Breast epithelium (tissue), 4 donors: Measurements from ENCODE around the gene POLD4. TPM values are rescaled to one million over a fixed set of nuclear protein-coding genes. Genes with fewer than 3 reads are reported as not detected.

ENCODE experiments used
- DNase-seq, 2 donors: peaks; one replicate each; pipeline ENCODE4 v3.0.0-alpha.2; 2019; ENCODE audit warnings: low spot score in 2 of 2
- H3K27ac ChIP-seq, 2 donors: fragments of 200-600 bp; sonication (generic) in 1 of 2; one replicate each; pipeline ENCODE4 v1.5.1; 2016 to 2019; ENCODE audit warnings: mild to moderate bottlenecking in 1 of 2
- H3K27me3 ChIP-seq, 2 donors: fragments of 200-600 bp; sonication (generic) in 1 of 2; one replicate each; pipeline versions ENCODE4 v1.5.1 to v1.6.0; 2017 to 2019; ENCODE audit warnings: control low read depth in 1 of 2, mild to moderate bottlenecking in 1 of 2
- H3K36me3 ChIP-seq: fragments of 200-600 bp; one replicate; pipeline ENCODE4 v1.5.1; 2019
- H3K4me1 ChIP-seq, 2 donors: fragments of 200-600 bp; sonication (generic); one replicate each; pipeline ENCODE4 v1.5.1; 2016 to 2019; ENCODE audit warnings: control low read depth in 1 of 2
- H3K4me3 ChIP-seq, 3 donors: fragments of 200-600 bp; sonication (generic); 1 replicate in 2 of 3; 2 replicates in 1 of 3; pipeline ENCODE4 v1.5.1; 2016 to 2019; ENCODE audit warnings: mild to moderate bottlenecking in 3 of 3, moderate library complexity in 2 of 3
- H3K9me3 ChIP-seq, 2 donors: fragments of 200-600 bp; sonication (generic) in 1 of 2; one replicate each; pipeline ENCODE4 v1.5.1; 2016 to 2019; ENCODE audit warnings: control low read depth in 1 of 2
- POLR2A ChIP-seq: fragments of 450-650 bp; IDR thresholded peaks from one replicate; pipeline ENCODE4 v1.6.1; 2016; ENCODE audit warnings: antibody characterized with exemption, mild to moderate bottlenecking, moderate library complexity
- POLR2AphosphoS5 ChIP-seq, 3 donors: sonication (generic); formaldehyde crosslinking; IDR thresholded peaks; one replicate each; pipeline ENCODE4 v1.6.1; 2017; ENCODE audit warnings: antibody characterized with exemption in 3 of 3
- intact Hi-C: fragments of 100-400 bp; cut with DNase I; formaldehyde crosslinking; loops from one replicate; pipeline ENCODE4 v1.15.1; 2023; ENCODE audit warnings: low total_unique reads
- total RNA-seq, 3 donors: library from RNA; depleted of rRNA; stranded (reverse); fragments of >200 nt; gene quantifications; one replicate each; pipeline ENCODE4 v1.1.0, GENCODE V29; 2016
- TF ChIP-seq, protein P1 (sequence below), 3 donors: fragments of 450-650 bp; IDR thresholded peaks; one replicate each; pipeline ENCODE4 v1.5.1; 2016 to 2017; ENCODE audit warnings: antibody characterized with exemption in 3 of 3, mild to moderate bottlenecking in 3 of 3, moderate library complexity in 3 of 3

The POLD4 gene
- total RNA-seq, 3 donors from 2014 or later = 48.7 to 91.5 (median 69.2) TPM

GRCh38 chr11:67372321-67372992, 19.1 kb upstream of the POLD4 start:
- H3K9me3 ChIP-seq = no peaks in the 10 kb centered on the region
- TF ChIP-seq POLR2AphosphoS5 (IDR thresholded peaks at IDR 0.05) (no peak), POLR2A (no peak)
- TF ChIP-seq, protein P1, sequence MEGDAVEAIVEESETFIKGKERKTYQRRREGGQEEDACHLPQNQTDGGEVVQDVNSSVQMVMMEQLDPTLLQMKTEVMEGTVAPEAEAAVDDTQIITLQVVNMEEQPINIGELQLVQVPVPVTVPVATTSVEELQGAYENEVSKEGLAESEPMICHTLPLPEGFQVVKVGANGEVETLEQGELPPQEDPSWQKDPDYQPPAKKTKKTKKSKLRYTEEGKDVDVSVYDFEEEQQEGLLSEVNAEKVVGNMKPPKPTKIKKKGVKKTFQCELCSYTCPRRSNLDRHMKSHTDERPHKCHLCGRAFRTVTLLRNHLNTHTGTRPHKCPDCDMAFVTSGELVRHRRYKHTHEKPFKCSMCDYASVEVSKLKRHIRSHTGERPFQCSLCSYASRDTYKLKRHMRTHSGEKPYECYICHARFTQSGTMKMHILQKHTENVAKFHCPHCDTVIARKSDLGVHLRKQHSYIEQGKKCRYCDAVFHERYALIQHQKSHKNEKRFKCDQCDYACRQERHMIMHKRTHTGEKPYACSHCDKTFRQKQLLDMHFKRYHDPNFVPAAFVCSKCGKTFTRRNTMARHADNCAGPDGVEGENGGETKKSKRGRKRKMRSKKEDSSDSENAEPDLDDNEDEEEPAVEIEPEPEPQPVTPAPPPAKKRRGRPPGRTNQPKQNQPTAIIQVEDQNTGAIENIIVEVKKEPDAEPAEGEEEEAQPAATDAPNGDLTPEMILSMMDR (IDR thresholded peaks at IDR 0.05) = no peak
- H3K4me3 ChIP-seq = peak overlapping the region; percentile 75 to 94 (median 85)
- peak overlapping the region; percentile 91 to 96 for H3K27ac ChIP-seq
- no peaks in the 10 kb centered on the region for H3K27me3 ChIP-seq
- no peaks in the 10 kb centered on the region for H3K36me3 ChIP-seq
- no peak for DNase-seq
- intact Hi-C loops = no loop called here
- peaks cover 8 to 15% of the 10 kb centered on the region in 2 donors for H3K4me1 ChIP-seq

DNA sequence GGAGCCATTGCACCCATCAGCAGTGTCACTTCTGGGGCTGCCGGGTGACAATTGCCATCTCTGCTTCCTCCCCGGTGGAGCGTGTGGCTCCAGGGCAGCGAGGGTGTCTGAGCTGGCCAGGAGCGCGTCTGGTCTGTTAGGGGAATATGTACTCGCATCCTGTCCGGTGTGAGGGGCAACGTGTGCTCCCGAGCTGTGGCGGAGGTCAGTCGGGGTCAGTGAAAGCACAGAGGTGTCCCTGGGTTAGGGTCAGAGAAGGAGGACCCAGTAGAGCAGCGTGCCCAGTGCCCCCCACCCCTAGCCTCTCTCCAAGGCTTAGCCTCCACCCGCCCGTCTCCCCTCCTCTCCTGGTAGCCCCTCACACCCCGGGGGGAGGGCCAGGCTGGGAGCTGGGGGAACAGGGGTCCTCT, 18.6 kb upstream of the POLD4 start:
- H3K27ac ChIP-seq = peak overlapping the region; percentile 91 to 96
- H3K4me1 ChIP-seq = peaks cover 14 to 18% of the 10 kb centered on the region in 2 donors

GRCh38 chr11:67371189-67371910, 18.0 kb upstream of the POLD4 start:
- no peak for DNase-seq
- intact Hi-C loops = no loop called here
- Histone ChIP-seq H3K4me1 (peaks cover 18 to 24% of the 10 kb centered on the region in 2 donors), H3K27ac (peak overlapping the region; percentile 91 to 96), H3K36me3 (no peaks in the 10 kb centered on the region), H3K4me3 (peak overlapping the region; percentile 75 to 94 (median 85)), H3K9me3 (no peaks in the 10 kb centered on the region), H3K27me3 (no peaks in the 10 kb centered on the region)
- peak in 1 of 3 donors; percentile 22 for TF ChIP-seq POLR2AphosphoS5 (IDR thresholded peaks at IDR 0.05)
- no peak for TF ChIP-seq POLR2A
- TF ChIP-seq, protein P1 (IDR thresholded peaks at IDR 0.05) = peak in 2 of 3 donors; percentile 62 to 72

More for the DNA sequence above, 18.6 kb upstream of the POLD4 start:
- TF ChIP-seq, protein P1 (IDR thresholded peaks at IDR 0.05) = no peak
- TF ChIP-seq POLR2AphosphoS5 (IDR thresholded peaks at IDR 0.05) (no peak), POLR2A (no peak)
- no peak for DNase-seq
- Histone ChIP-seq H3K27me3 (no peaks in the 10 kb centered on the region), H3K4me3 (peak overlapping the region; percentile 75 to 94 (median 85)), H3K9me3 (no peaks in the 10 kb centered on the region), H3K36me3 (no peaks in the 10 kb centered on the region)
- intact Hi-C loops = no loop called here

DNA sequence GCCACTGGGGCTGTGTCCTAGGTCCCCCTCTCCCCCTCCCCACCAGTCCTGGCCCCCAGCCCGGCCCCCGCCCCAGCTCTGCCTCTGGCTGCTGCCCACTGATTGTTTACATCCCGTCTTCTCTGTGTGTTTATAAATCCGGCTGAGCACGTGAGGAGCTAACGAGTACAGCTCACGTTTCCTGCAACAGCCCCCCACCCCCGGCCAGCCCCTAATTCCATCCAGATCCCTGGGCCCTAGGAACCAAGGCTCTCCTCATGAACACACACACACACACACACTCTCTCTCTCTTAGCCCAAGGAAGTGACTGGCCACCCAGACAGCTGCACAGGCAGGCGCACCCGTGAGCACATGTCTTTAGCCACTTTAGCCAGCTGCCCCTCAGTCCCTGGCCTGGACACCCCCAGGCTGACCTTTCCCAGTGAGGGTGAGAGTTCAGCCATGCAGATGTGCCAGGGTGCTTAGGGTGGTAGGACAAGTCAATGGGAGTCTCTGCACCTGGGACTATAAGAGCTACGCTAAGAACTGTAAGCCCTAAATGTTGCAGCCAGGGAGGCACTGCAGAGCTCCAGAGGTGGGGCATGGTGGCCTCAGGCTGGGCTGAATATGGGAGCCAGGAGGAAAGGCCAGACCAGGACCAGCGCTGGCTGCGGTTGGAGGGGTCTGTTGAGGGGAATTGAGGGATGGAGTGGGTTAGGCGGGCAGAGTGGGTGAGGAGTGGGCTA, 17.2 kb upstream of the POLD4 start:
- intact Hi-C loops = no loop called here
- DNase-seq = no peak
- no peaks in the 10 kb centered on the region for H3K36me3 ChIP-seq
- no peaks in the 10 kb centered on the region for H3K27me3 ChIP-seq
- peak overlapping the region in 1 of 3 donors; percentile 94 for H3K4me3 ChIP-seq
- peak overlapping the region; percentile 91 to 96 for H3K27ac ChIP-seq
- TF ChIP-seq POLR2AphosphoS5 (IDR thresholded peaks at IDR 0.05) = no peak
- no peak for TF ChIP-seq POLR2A
- TF ChIP-seq, protein P1 (IDR thresholded peaks at IDR 0.05) = no peak
- no peaks in the 10 kb centered on the region for H3K9me3 ChIP-seq
- H3K4me1 ChIP-seq = peaks cover 23 to 31% of the 10 kb centered on the region in 2 donors
